ENCODE data around the gene DMGDH.

Gene DMGDH

GRCh38 chr5:79022771-79023170 is 46.7 kb downstream of the DMGDH start:
- peaks cover 0 to 12% (median 10%) of the 10 kb centered on the region in 5 donors for H3K4me1 ChIP-seq (ENCODE audit: control insufficient read depth in 5 of 5, insufficient read depth in 5 of 5, low read length in 5 of 5)
- no peak overlapping the region for H3K9ac ChIP-seq (ENCODE audit: low read length in 5 of 5)
- no peak overlapping the region for H3K4me3 ChIP-seq (ENCODE audit: low read depth in 1 of 5, low read length in 5 of 5)
- no peak overlapping the region for H3K27ac ChIP-seq (ENCODE audit: low read depth, low read length)
- H3K27me3 ChIP-seq (ENCODE audit: control insufficient read depth in 5 of 5, insufficient read depth in 4 of 5, low read length in 5 of 5): no peaks in the 10 kb centered on the region
- no peaks in the 10 kb centered on the region for H3K9me3 ChIP-seq (ENCODE audit: control insufficient read depth in 5 of 5, low read length in 5 of 5)
- H3K36me3 ChIP-seq (ENCODE audit: control insufficient read depth in 5 of 5, insufficient read depth in 5 of 5, low read length in 5 of 5): peaks cover 0 to 9% (median 0%) of the 10 kb centered on the region in 5 donors

- Histone ChIP-seq H3K9me3 (ENCODE audit: control insufficient read depth in 5 of 5, low read length in 5 of 5) (no peaks in the 10 kb centered on the region), H3K27me3 (ENCODE audit: control insufficient read depth in 5 of 5, insufficient read depth in 4 of 5, low read length in 5 of 5) (no peaks in the 10 kb centered on the region), H3K9ac (ENCODE audit: low read length in 5 of 5) (no peak overlapping the region), H3K36me3 (ENCODE audit: control insufficient read depth in 5 of 5, insufficient read depth in 5 of 5, low read length in 5 of 5) (peaks cover 0 to 9% (median 0%) of the 10 kb centered on the region in 5 donors), H3K27ac (ENCODE audit: low read depth, low read length) (no peak overlapping the region), H3K4me1 (ENCODE audit: control insufficient read depth in 5 of 5, insufficient read depth in 5 of 5, low read length in 5 of 5) (peaks cover 0 to 12% (median 10%) of the 10 kb centered on the region in 5 donors), H3K4me3 (ENCODE audit: low read depth in 1 of 5, low read length in 5 of 5) (no peak overlapping the region)
Observed at GRCh38 chr5:79021753-79022152, 47.7 kb downstream of the DMGDH start.

GRCh38 chr5:79020861-79021561 is 48.5 kb downstream of the DMGDH start:
- Histone ChIP-seq H3K27me3 (ENCODE audit: control insufficient read depth in 5 of 5, insufficient read depth in 4 of 5, low read length in 5 of 5) (no peaks in the 10 kb centered on the region), H3K4me3 (ENCODE audit: low read depth in 1 of 5, low read length in 5 of 5) (peak overlapping the region in 3 of 5 donors; percentile 4 to 30 (median 9)), H3K27ac (ENCODE audit: low read depth, low read length) (no peak overlapping the region), H3K9me3 (ENCODE audit: control insufficient read depth in 5 of 5, low read length in 5 of 5) (no peaks in the 10 kb centered on the region), H3K9ac (ENCODE audit: low read length in 5 of 5) (no peak overlapping the region), H3K36me3 (ENCODE audit: control insufficient read depth in 5 of 5, insufficient read depth in 5 of 5, low read length in 5 of 5) (peaks cover 0 to 9% (median 0%) of the 10 kb centered on the region in 5 donors), H3K4me1 (ENCODE audit: control insufficient read depth in 5 of 5, insufficient read depth in 5 of 5, low read length in 5 of 5) (peaks cover 0 to 12% (median 10%) of the 10 kb centered on the region in 5 donors)

- Histone ChIP-seq H3K4me1 (ENCODE audit: control insufficient read depth in 5 of 5, insufficient read depth in 5 of 5, low read length in 5 of 5) (no peaks in the 10 kb centered on the region), H3K9me3 (ENCODE audit: control insufficient read depth in 5 of 5, low read length in 5 of 5) (peaks cover 0 to 8% (median 0%) of the 10 kb centered on the region in 5 donors), H3K36me3 (ENCODE audit: control insufficient read depth in 5 of 5, insufficient read depth in 5 of 5, low read length in 5 of 5) (no peaks in the 10 kb centered on the region), H3K27me3 (ENCODE audit: control insufficient read depth in 5 of 5, insufficient read depth in 4 of 5, low read length in 5 of 5) (no peaks in the 10 kb centered on the region), H3K9ac (ENCODE audit: low read length in 5 of 5) (no peak overlapping the region), H3K27ac (ENCODE audit: low read depth, low read length) (no peak overlapping the region), H3K4me3 (ENCODE audit: low read depth in 1 of 5, low read length in 5 of 5) (no peak overlapping the region)
Observed at GRCh38 chr5:79014631-79015030, 54.8 kb downstream of the DMGDH start.

GRCh38 chr5:79011869-79012268 is 57.6 kb downstream of the DMGDH start:
- Histone ChIP-seq H3K4me1 (ENCODE audit: control insufficient read depth in 5 of 5, insufficient read depth in 5 of 5, low read length in 5 of 5) (no peaks in the 10 kb centered on the region), H3K27me3 (ENCODE audit: control insufficient read depth in 5 of 5, insufficient read depth in 4 of 5, low read length in 5 of 5) (no peaks in the 10 kb centered on the region), H3K36me3 (ENCODE audit: control insufficient read depth in 5 of 5, insufficient read depth in 5 of 5, low read length in 5 of 5) (no peaks in the 10 kb centered on the region), H3K9ac (ENCODE audit: low read length in 5 of 5) (no peak overlapping the region), H3K4me3 (ENCODE audit: low read depth in 1 of 5, low read length in 5 of 5) (no peak overlapping the region), H3K9me3 (ENCODE audit: control insufficient read depth in 5 of 5, low read length in 5 of 5) (peaks cover 0 to 8% (median 0%) of the 10 kb centered on the region in 5 donors), H3K27ac (ENCODE audit: low read depth, low read length) (no peak overlapping the region)

- H3K36me3 ChIP-seq (ENCODE audit: control insufficient read depth in 5 of 5, insufficient read depth in 5 of 5, low read length in 5 of 5): no peaks in the 10 kb centered on the region
- H3K9ac ChIP-seq (ENCODE audit: low read length in 5 of 5): no peak overlapping the region
- no peak overlapping the region for H3K4me3 ChIP-seq (ENCODE audit: low read depth in 1 of 5, low read length in 5 of 5)
- H3K27ac ChIP-seq (ENCODE audit: low read depth, low read length): no peak overlapping the region
- no peaks in the 10 kb centered on the region for H3K4me1 ChIP-seq (ENCODE audit: control insufficient read depth in 5 of 5, insufficient read depth in 5 of 5, low read length in 5 of 5)
- H3K9me3 ChIP-seq (ENCODE audit: control insufficient read depth in 5 of 5, low read length in 5 of 5): peaks cover 0 to 8% (median 0%) of the 10 kb centered on the region in 5 donors
- H3K27me3 ChIP-seq (ENCODE audit: control insufficient read depth in 5 of 5, insufficient read depth in 4 of 5, low read length in 5 of 5): no peaks in the 10 kb centered on the region
Observed at GRCh38 chr5:79011219-79011836, 58.1 kb downstream of the DMGDH start.

- H3K9ac ChIP-seq (ENCODE audit: low read length in 5 of 5): no peak overlapping the region
- no peaks in the 10 kb centered on the region for H3K27me3 ChIP-seq (ENCODE audit: control insufficient read depth in 5 of 5, insufficient read depth in 4 of 5, low read length in 5 of 5)
- H3K36me3 ChIP-seq (ENCODE audit: control insufficient read depth in 5 of 5, insufficient read depth in 5 of 5, low read length in 5 of 5): no peaks in the 10 kb centered on the region
- no peak overlapping the region for H3K4me3 ChIP-seq (ENCODE audit: low read depth in 1 of 5, low read length in 5 of 5)
- H3K4me1 ChIP-seq (ENCODE audit: control insufficient read depth in 5 of 5, insufficient read depth in 5 of 5, low read length in 5 of 5): peaks cover 0 to 5% (median 0%) of the 10 kb centered on the region in 5 donors
- peaks cover 0 to 8% (median 0%) of the 10 kb centered on the region in 5 donors for H3K9me3 ChIP-seq (ENCODE audit: control insufficient read depth in 5 of 5, low read length in 5 of 5)
- no peak overlapping the region for H3K27ac ChIP-seq (ENCODE audit: low read depth, low read length)
Observed at GRCh38 chr5:79008362-79008761, 61.1 kb downstream of the DMGDH start.

GRCh38 chr5:79007872-79008271 is 61.6 kb downstream of the DMGDH start:
- no peaks in the 10 kb centered on the region for H3K27me3 ChIP-seq (ENCODE audit: control insufficient read depth in 5 of 5, insufficient read depth in 4 of 5, low read length in 5 of 5)
- H3K36me3 ChIP-seq (ENCODE audit: control insufficient read depth in 5 of 5, insufficient read depth in 5 of 5, low read length in 5 of 5): no peaks in the 10 kb centered on the region
- H3K27ac ChIP-seq (ENCODE audit: low read depth, low read length): no peak overlapping the region
- H3K4me3 ChIP-seq (ENCODE audit: low read depth in 1 of 5, low read length in 5 of 5): no peak overlapping the region
- H3K9me3 ChIP-seq (ENCODE audit: control insufficient read depth in 5 of 5, low read length in 5 of 5): peaks cover 0 to 5% (median 0%) of the 10 kb centered on the region in 5 donors
- no peak overlapping the region for H3K9ac ChIP-seq (ENCODE audit: low read length in 5 of 5)
- peaks cover 0 to 5% (median 0%) of the 10 kb centered on the region in 5 donors for H3K4me1 ChIP-seq (ENCODE audit: control insufficient read depth in 5 of 5, insufficient read depth in 5 of 5, low read length in 5 of 5)

GRCh38 chr5:79005936-79006631 is 63.4 kb downstream of the DMGDH start:
- H3K9ac ChIP-seq (ENCODE audit: low read length in 5 of 5): no peak overlapping the region
- peaks cover 0 to 5% (median 0%) of the 10 kb centered on the region in 5 donors for H3K4me1 ChIP-seq (ENCODE audit: control insufficient read depth in 5 of 5, insufficient read depth in 5 of 5, low read length in 5 of 5)
- no peaks in the 10 kb centered on the region for H3K9me3 ChIP-seq (ENCODE audit: control insufficient read depth in 5 of 5, low read length in 5 of 5)
- H3K27me3 ChIP-seq (ENCODE audit: control insufficient read depth in 5 of 5, insufficient read depth in 4 of 5, low read length in 5 of 5): no peaks in the 10 kb centered on the region
- H3K4me3 ChIP-seq (ENCODE audit: low read depth in 1 of 5, low read length in 5 of 5): no peak overlapping the region
- H3K27ac ChIP-seq (ENCODE audit: low read depth, low read length): no peak overlapping the region
- no peaks in the 10 kb centered on the region for H3K36me3 ChIP-seq (ENCODE audit: control insufficient read depth in 5 of 5, insufficient read depth in 5 of 5, low read length in 5 of 5)

GRCh38 chr5:79005151-79005550 is 64.3 kb downstream of the DMGDH start:
- peaks cover 0 to 5% (median 0%) of the 10 kb centered on the region in 5 donors for H3K4me1 ChIP-seq (ENCODE audit: control insufficient read depth in 5 of 5, insufficient read depth in 5 of 5, low read length in 5 of 5)
- no peaks in the 10 kb centered on the region for H3K36me3 ChIP-seq (ENCODE audit: control insufficient read depth in 5 of 5, insufficient read depth in 5 of 5, low read length in 5 of 5)
- no peak overlapping the region for H3K27ac ChIP-seq (ENCODE audit: low read depth, low read length)
- no peak overlapping the region for H3K4me3 ChIP-seq (ENCODE audit: low read depth in 1 of 5, low read length in 5 of 5)
- H3K9ac ChIP-seq (ENCODE audit: low read length in 5 of 5): no peak overlapping the region
- H3K27me3 ChIP-seq (ENCODE audit: control insufficient read depth in 5 of 5, insufficient read depth in 4 of 5, low read length in 5 of 5): no peaks in the 10 kb centered on the region
- H3K9me3 ChIP-seq (ENCODE audit: control insufficient read depth in 5 of 5, low read length in 5 of 5): no peaks in the 10 kb centered on the region
